GM23338 (cell line): ENCODE data around the gene C11orf91.

Experiments
- ETS1 ChIP-seq: IDR thresholded peaks from 2 replicates; pipeline ENCODE4 v1.6.1; 2016; ENCODE audit warnings: antibody characterized with exemption
- EZH2 ChIP-seq: fragments of 200-600 bp; sonication (generic); IDR thresholded peaks from one replicate; pipeline ENCODE4 v1.8.0; 2017; ENCODE audit warnings: antibody characterized with exemption, mild to moderate bottlenecking, low read depth; ENCODE audit not compliant: unreplicated experiment
- EZH2phosphoT487 ChIP-seq: fragments of 200-600 bp; sonication (generic); IDR thresholded peaks from one replicate; pipeline ENCODE4 v1.8.1; 2018; ENCODE audit warnings: antibody characterized with exemption; ENCODE audit not compliant: unreplicated experiment
- JUNB ChIP-seq: IDR thresholded peaks from one replicate; pipeline ENCODE4 v1.6.1; 2016; ENCODE audit warnings: antibody characterized with exemption; ENCODE audit not compliant: unreplicated experiment
- POLR2AphosphoS5 ChIP-seq: IDR thresholded peaks from 2 replicates; pipeline ENCODE4 v1.6.1; 2016; ENCODE audit warnings: antibody characterized with exemption, low read depth
- REST ChIP-seq: IDR thresholded peaks from one replicate; pipeline ENCODE4 v1.6.1; 2018; ENCODE audit warnings: antibody characterized with exemption; ENCODE audit not compliant: unreplicated experiment
- TF ChIP-seq, protein P1 (sequence below), 2 experiments: fragments of 200-600 bp in 1 of 2; sonication (generic) in 1 of 2; conservative IDR thresholded peaks; 2 replicates each; pipeline versions ENCODE4 v1.5.1 to v1.6.1; 2016 to 2017; ENCODE audit warnings: antibody characterized with exemption in 2 of 2, low read depth in 2 of 2, mild to moderate bottlenecking in 2 of 2, moderate library complexity in 1 of 2

DNA sequence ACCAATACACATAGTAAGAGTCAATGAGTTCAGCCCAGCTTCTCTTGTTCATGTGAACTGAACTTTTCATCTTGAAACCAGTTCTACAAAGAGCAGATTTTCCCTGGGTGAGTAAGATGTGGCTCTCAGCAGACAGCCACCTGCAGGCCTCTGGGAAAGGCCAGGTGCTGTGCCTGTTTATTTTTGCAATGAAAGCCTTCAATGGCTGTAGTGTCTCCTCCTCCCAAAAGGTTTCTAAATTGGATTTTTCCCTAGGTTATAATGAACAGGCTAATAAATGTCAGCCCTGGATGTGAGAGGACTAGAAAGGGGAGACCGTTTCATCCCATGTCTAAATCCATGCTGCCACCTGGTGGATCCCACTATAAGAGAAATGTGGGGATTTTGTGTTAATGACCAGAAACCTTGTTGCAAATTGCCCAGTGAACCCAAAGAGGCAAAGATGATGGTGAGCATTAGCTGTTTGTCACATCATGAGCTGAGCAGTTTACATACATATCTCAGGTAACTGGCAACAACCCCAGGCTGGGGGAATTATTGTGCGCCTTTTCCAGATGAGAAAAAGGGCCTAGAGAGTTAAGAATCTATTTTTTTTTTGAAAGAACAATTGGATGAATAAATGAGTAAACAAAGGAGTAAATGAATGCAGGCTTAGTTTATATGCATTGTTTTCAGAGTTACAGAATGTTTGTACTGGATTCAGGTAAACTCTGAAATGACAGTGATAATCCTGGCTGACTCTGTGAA is 12.7 kb downstream of the C11orf91 start:
- TF ChIP-seq, protein P1, sequence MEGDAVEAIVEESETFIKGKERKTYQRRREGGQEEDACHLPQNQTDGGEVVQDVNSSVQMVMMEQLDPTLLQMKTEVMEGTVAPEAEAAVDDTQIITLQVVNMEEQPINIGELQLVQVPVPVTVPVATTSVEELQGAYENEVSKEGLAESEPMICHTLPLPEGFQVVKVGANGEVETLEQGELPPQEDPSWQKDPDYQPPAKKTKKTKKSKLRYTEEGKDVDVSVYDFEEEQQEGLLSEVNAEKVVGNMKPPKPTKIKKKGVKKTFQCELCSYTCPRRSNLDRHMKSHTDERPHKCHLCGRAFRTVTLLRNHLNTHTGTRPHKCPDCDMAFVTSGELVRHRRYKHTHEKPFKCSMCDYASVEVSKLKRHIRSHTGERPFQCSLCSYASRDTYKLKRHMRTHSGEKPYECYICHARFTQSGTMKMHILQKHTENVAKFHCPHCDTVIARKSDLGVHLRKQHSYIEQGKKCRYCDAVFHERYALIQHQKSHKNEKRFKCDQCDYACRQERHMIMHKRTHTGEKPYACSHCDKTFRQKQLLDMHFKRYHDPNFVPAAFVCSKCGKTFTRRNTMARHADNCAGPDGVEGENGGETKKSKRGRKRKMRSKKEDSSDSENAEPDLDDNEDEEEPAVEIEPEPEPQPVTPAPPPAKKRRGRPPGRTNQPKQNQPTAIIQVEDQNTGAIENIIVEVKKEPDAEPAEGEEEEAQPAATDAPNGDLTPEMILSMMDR (conservative IDR thresholded peaks at IDR 0.05; ENCODE audit: low read depth in 2 of 2), result peak; percentile 94
- TF ChIP-seq EZH2phosphoT487 (no peak), EZH2 (no peak), REST (no peak), POLR2AphosphoS5 (no peak), ETS1 (no peak), JUNB (no peak)
